HepG2 (cell line): ENCODE measurements around the gene NME8. TPM values are rescaled to one million over a fixed set of nuclear protein-coding genes. Genes with fewer than 3 reads are reported as not detected.

Experiments used
- DMTF1 ChIP-seq: sonication (generic); formaldehyde crosslinking; IDR thresholded peaks from 2 replicates; pipeline ENCODE4 v1.4.0; 2020; ENCODE audit warnings: mild to moderate bottlenecking, missing genetic modification reagents
- EP300 ChIP-seq, 3 experiments: sonication (generic) in 1 of 3; formaldehyde crosslinking in 1 of 3; IDR thresholded peaks; 2 replicates each; pipeline versions ENCODE4 v1.5.1 to v1.6.1; 2011 to 2020; ENCODE audit warnings: low read depth in 2 of 3, low read length in 2 of 3, borderline replicate concordance in 1 of 3, improper control_type of control experiment in 1 of 3, mild to moderate bottlenecking in 1 of 3, missing genetic modification reagents in 1 of 3, moderate library complexity in 1 of 3
- FOXP4 ChIP-seq: sonication (generic); formaldehyde crosslinking; IDR thresholded peaks from 2 replicates; pipeline ENCODE4 v1.4.0; 2020; ENCODE audit warnings: missing genetic modification reagents
- HIVEP1 ChIP-seq: sonication (generic); formaldehyde crosslinking; IDR thresholded peaks from 2 replicates; pipeline ENCODE4 v1.4.0; 2020; ENCODE audit warnings: mild to moderate bottlenecking, missing genetic modification reagents
- MBD4 ChIP-seq: IDR thresholded peaks from 2 replicates; pipeline ENCODE4 v1.6.1; 2012; ENCODE audit warnings: low read length, inconsistent platforms, borderline replicate concordance
- MLX ChIP-seq: IDR thresholded peaks from 2 replicates; pipeline ENCODE4 v1.6.1; 2016
- RERE ChIP-seq: IDR thresholded peaks from 2 replicates; pipeline ENCODE4 v1.6.1; 2016; ENCODE audit warnings: low read depth, missing genetic modification reagents, missing compliant biosample characterization
- TERF1 ChIP-seq: sonication (generic); formaldehyde crosslinking; IDR thresholded peaks from 2 replicates; pipeline ENCODE4 v1.8.0; 2022; ENCODE audit warnings: mild to moderate bottlenecking, missing genetic modification reagents, moderate library complexity
- ZNF556 ChIP-seq: sonication (generic); formaldehyde crosslinking; IDR thresholded peaks from 2 replicates; pipeline ENCODE4 v1.4.0; 2020; ENCODE audit warnings: mild to moderate bottlenecking, missing genetic modification reagents, borderline replicate concordance
- ZNF570 ChIP-seq: sonication (generic); formaldehyde crosslinking; IDR thresholded peaks from 2 replicates; pipeline ENCODE4 v1.4.0; 2020; ENCODE audit warnings: mild to moderate bottlenecking, missing genetic modification reagents, borderline replicate concordance
- ZNF709 ChIP-seq: sonication (generic); formaldehyde crosslinking; IDR thresholded peaks from 2 replicates; pipeline ENCODE4 v1.5.0; 2020; ENCODE audit warnings: mild to moderate bottlenecking, missing genetic modification reagents
- ZNF710 ChIP-seq: sonication (generic); formaldehyde crosslinking; IDR thresholded peaks from 2 replicates; pipeline ENCODE4 v1.5.0; 2020; ENCODE audit warnings: mild to moderate bottlenecking, missing genetic modification reagents, borderline replicate concordance
- ZNF724P ChIP-seq: sonication (generic); formaldehyde crosslinking; IDR thresholded peaks from 2 replicates; pipeline ENCODE4 v1.8.0; 2022; ENCODE audit warnings: missing genetic modification reagents, borderline replicate concordance
- polyA plus RNA-seq, 8 experiments: library from polyadenylated mRNA; depleted of rRNA in 3 of 8; stranded (reverse) in 7 of 8; unstranded in 1 of 8; fragments of >200 nt; fragmentation: Illumina TruSeq in 4 of 8; extraction: Trizol in 4 of 8; gene quantifications; 2 replicates each; pipeline versions ENCODE4 v1.2.1 to v1.2.3, GENCODE V29; 2011 to 2016; ENCODE audit warnings: low read depth in 4 of 8, missing spikeins in 1 of 8, mixed read lengths in 1 of 8; ENCODE audit not compliant: insufficient read depth in 1 of 8
- total RNA-seq, 5 experiments: library from RNA; depleted of rRNA; stranded (reverse); fragments of >200 nt; fragmentation: Illumina TruSeq; extraction: Trizol; gene quantifications; 2 replicates each; pipeline ENCODE4 v1.2.3, GENCODE V29; 2016; ENCODE audit warnings: low read depth in 1 of 5

The NME8 gene
- total and polyA plus RNA-seq, 2 of the 13 experiments (the other 11 are each of a cell fraction or from before 2014, with no cell fraction given) = not detected

- TF ChIP-seq HIVEP1 (CRISPR knock-in tag) (peak; percentile 94; the same call in 1 of the 2 replicates), MBD4 (peak; percentile 66; the same call in 1 of the 2 replicates), FOXP4 (peak; percentile 98), TERF1 (no peak), ZNF556 (CRISPR knock-in tag) (peak; percentile 93; the same call in 1 of the 2 replicates), ZNF709 (CRISPR knock-in tag) (peak; percentile 87; the same call in 1 of the 2 replicates), RERE (CRISPR knock-in tag) (peak; percentile 93), EP300 (IDR thresholded peaks at IDR 0.05; ENCODE audit: low read depth in 2 of 2, low read length in 2 of 2) (peak; percentile 97), EP300 (CRISPR knock-in tag; IDR thresholded peaks at IDR 0.05; ENCODE audit: borderline replicate concordance) (peak; percentile 100), MLX (CRISPR knock-in tag) (peak; percentile 84), ZNF570 (0 out of 2 replicates have a peak, but pooled peaks have one; percentile 54), DMTF1 (CRISPR knock-in tag) (no peak), ZNF724P (no peak), ZNF710 (CRISPR knock-in tag) (peak; percentile 82)
Measured at GRCh38 chr7:37942934-37943610, 94.7 kb downstream of the NME8 start (continued).
